ENCODE measurements around the gene TMEFF1.

DNA sequence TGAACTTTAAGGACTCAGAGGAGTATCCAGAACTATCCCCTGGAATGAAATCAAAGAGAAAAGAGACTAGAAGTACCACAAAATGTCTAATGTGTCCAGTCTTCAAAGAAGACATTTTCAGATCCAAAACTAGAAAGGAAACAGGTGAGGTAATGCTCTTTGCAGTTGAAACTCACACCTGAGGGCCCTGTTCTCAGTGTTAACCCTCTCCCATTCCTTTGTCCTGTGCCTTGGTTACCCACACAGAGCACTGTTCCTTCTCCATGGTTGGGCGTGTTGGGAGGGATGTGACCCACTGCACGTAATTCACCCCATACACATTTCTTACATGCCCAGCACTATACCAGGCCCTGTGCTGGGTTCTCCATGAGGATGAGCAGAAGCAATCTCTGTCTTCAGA, 24.7 kb upstream of the TMEFF1 start:
- TF ChIP-seq POLR2AphosphoS5 (IDR thresholded peaks at IDR 0.05) = no peak
- no peak for TF ChIP-seq POLR2A (IDR thresholded peaks at IDR 0.05)

Measured in sigmoid colon (tissue), 4 donors.